ENCODE measurements around the gene VGLL4. TPM values are rescaled to one million over a fixed set of nuclear protein-coding genes. Genes with fewer than 3 reads are reported as not detected.

Gene VGLL4
- total RNA-seq, 4 donors from 2014 or later: 41.3 to 54.7 (median 49.5) TPM

- no peak for DNase-seq (ENCODE audit: low spot score)
- TF ChIP-seq CTCF (IDR thresholded peaks at IDR 0.05): no peak
Observed at GRCh38 chr3:11556851-11557644, 86.7 kb downstream of the VGLL4 start.

GRCh38 chr3:11555881-11556633 is 87.7 kb downstream of the VGLL4 start:
- DNase-seq (ENCODE audit: low spot score) (no peak), ATAC-seq (ENCODE audit: low FRiP score) (no peak)

More at GRCh38 chr3:11556851-11557644, 86.7 kb downstream of the VGLL4 start:
- peak; percentile 33 for ATAC-seq (ENCODE audit: low FRiP score)

GRCh38 chr3:11555211-11555782 is 88.4 kb downstream of the VGLL4 start:
- TF ChIP-seq CTCF (IDR thresholded peaks at IDR 0.05): no peak
- ATAC-seq (ENCODE audit: low FRiP score) (no peak), DNase-seq (ENCODE audit: low spot score) (no peak)

More at GRCh38 chr3:11555881-11556633, 87.7 kb downstream of the VGLL4 start:
- TF ChIP-seq CTCF (IDR thresholded peaks at IDR 0.05): no peak

GRCh38 chr3:11554666-11555065 is 89.0 kb downstream of the VGLL4 start:
- ATAC-seq (ENCODE audit: low FRiP score) (no peak), DNase-seq (ENCODE audit: low spot score) (no peak)
- TF ChIP-seq CTCF (IDR thresholded peaks at IDR 0.05): no peak

GRCh38 chr3:11554236-11554610 is 89.5 kb downstream of the VGLL4 start:
- DNase-seq (ENCODE audit: low spot score) (no peak), ATAC-seq (ENCODE audit: low FRiP score) (no peak)
- no peak for TF ChIP-seq CTCF (IDR thresholded peaks at IDR 0.05)

- ATAC-seq (ENCODE audit: low FRiP score) (no peak), DNase-seq (ENCODE audit: low spot score) (no peak)
- no peak for TF ChIP-seq CTCF (IDR thresholded peaks at IDR 0.05)
Observed at GRCh38 chr3:11553436-11554235, 90.1 kb downstream of the VGLL4 start.

Data from omental fat pad (tissue), 4 donors.